Adipocyte (in vitro differentiated cells): ENCODE data around the gene SLC31A1.

ENCODE experiments used
- DNase-seq: peaks from one replicate; pipeline ENCODE4 v3.0.0-alpha.2; 2015; ENCODE audit warnings: low read depth
- H3K27me3 ChIP-seq: replicated peaks from 2 replicates; pipeline ENCODE4 v1.7.0; 2013; ENCODE audit warnings: mild to moderate bottlenecking, low read length, moderate library complexity; ENCODE audit not compliant: control insufficient read depth, insufficient read depth
- H3K36me3 ChIP-seq: 2 replicates; pipeline ENCODE4 v1.7.0; 2013; ENCODE audit warnings: low read length, mild to moderate bottlenecking, moderate library complexity; ENCODE audit not compliant: control insufficient read depth, insufficient read depth, severe bottlenecking
- H3K4me1 ChIP-seq: 2 replicates; pipeline ENCODE4 v1.7.0; 2013; ENCODE audit warnings: mild to moderate bottlenecking, low read length, moderate library complexity; ENCODE audit not compliant: control insufficient read depth, insufficient read depth
- H3K4me3 ChIP-seq: 2 replicates; pipeline ENCODE4 v1.7.0; 2013; ENCODE audit warnings: mild to moderate bottlenecking, low read length, moderate library complexity
- H3K9ac ChIP-seq: 2 replicates; pipeline ENCODE4 v1.7.0; 2013; ENCODE audit warnings: mild to moderate bottlenecking, low read length, moderate library complexity
- H3K9me3 ChIP-seq: 2 replicates; pipeline ENCODE4 v1.7.0; 2013; ENCODE audit warnings: mild to moderate bottlenecking, low read length, moderate library complexity; ENCODE audit not compliant: control insufficient read depth

SLC31A1 gene

GRCh38 chr9:113310538-113310937, 89.2 kb downstream of the SLC31A1 start:
- Histone ChIP-seq H3K4me1 (no peaks in the 10 kb centered on the region), H3K27me3 (no peaks in the 10 kb centered on the region), H3K36me3 (no peaks in the 10 kb centered on the region), H3K4me3 (no peak overlapping the region), H3K9me3 (no peaks in the 10 kb centered on the region), H3K9ac (no peak overlapping the region)
- DNase-seq = no peak

GRCh38 chr9:113311961-113312360, 90.6 kb downstream of the SLC31A1 start:
- DNase-seq = peak; percentile 8
- Histone ChIP-seq H3K27me3 (no peaks in the 10 kb centered on the region), H3K9ac (no peak overlapping the region), H3K4me3 (no peak overlapping the region), H3K9me3 (no peaks in the 10 kb centered on the region), H3K4me1 (no peaks in the 10 kb centered on the region), H3K36me3 (no peaks in the 10 kb centered on the region)

DNA sequence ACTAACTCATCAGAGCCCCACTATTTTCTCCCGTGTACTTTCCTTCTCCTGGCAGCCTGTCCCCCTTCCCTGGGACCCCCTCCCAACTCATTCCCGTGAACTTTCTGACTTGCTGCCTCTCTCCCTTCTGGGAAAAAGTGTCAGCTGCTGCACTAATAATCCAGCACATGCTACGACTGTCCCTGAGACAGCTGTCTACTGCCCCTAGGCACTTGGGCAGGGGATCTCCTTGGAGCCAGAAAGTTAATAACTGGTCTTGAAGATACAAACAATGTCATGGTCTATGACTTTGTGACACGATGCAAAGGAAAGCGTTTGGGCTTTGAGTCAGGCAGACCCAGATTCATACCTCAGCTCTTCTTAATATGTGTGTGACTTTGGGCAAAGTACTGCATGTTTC, 91.9 kb downstream of the SLC31A1 start:
- H3K36me3 ChIP-seq = no peaks in the 10 kb centered on the region

More for the DNA sequence above, 91.9 kb downstream of the SLC31A1 start:
- DNase-seq = no peak
- Histone ChIP-seq H3K4me3 (no peak overlapping the region), H3K9ac (no peak overlapping the region), H3K27me3 (no peaks in the 10 kb centered on the region), H3K4me1 (peaks cover 8% of the 10 kb centered on the region), H3K9me3 (no peaks in the 10 kb centered on the region)
